Measurements from ENCODE around the gene CNPY3.
A peak's percentile ranks its signal among the peaks of the same experiment; 100 is the strongest.
"Not testable (repeated sequence)": the region's sequence is repeated elsewhere in the genome, so short reads cannot be mapped to it uniquely, and the experiment has no call there.

CNPY3 gene

DNA sequence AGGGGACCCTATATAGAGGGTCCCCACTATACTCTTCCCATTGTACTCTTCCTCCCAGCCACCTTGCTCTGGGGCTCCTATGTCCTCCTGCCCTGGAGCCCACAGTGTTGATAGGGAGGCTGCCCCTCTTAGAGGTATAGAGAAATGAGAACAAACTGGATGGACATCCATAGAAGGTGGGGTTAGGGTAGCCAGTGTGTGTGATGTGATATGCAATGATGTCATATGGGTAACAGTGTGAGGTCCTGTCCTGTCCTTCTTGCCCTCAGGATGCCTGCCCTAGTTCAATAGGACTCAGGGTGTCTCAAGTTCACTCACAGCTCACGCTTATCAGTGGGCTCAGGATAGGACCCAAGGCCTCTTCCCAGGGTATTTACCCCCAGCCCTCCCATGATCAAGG lies 13.0 kb upstream of the CNPY3 start:
- no peak for DNase-seq

DNA sequence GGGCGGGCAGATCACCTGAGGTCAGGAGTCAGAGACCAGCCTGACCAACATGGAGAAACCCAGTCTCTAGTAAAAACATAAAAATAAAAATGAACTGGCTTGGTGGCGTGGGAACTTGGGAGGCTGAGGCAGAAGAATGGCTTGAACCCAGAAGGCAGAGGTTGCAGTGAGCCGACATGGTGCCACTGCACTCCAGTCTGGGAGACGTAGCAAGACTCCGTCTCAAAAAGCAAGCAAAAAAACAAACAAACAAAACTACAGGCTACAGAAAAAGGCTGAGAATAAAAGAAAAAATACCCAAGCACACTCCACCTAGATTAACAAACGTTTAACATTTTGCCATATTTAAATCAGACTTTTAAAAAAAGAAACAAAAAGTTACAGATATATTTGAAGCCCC lies 7.5 kb upstream of the CNPY3 start:
- no peak for DNase-seq

DNA sequence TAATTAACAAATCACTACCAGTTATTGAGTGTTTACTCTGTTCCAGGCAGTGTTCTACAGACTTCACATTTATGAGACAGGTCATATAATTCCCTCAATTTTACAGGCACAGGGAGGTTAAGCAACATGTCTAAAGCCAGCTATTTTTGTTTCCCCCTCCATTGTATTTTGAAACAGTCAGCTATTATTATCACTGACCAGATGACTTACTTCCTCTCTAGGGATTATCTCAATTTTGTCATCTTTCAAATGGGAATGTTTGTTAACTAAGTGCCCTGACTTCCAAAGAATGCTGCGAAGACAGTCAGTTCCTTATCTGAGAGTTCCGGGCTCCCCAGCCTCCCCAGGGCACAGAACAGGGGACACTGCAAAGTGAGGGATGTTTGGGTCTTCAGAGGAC lies 5.6 kb upstream of the CNPY3 start:
- DNase-seq: no peak

DNA sequence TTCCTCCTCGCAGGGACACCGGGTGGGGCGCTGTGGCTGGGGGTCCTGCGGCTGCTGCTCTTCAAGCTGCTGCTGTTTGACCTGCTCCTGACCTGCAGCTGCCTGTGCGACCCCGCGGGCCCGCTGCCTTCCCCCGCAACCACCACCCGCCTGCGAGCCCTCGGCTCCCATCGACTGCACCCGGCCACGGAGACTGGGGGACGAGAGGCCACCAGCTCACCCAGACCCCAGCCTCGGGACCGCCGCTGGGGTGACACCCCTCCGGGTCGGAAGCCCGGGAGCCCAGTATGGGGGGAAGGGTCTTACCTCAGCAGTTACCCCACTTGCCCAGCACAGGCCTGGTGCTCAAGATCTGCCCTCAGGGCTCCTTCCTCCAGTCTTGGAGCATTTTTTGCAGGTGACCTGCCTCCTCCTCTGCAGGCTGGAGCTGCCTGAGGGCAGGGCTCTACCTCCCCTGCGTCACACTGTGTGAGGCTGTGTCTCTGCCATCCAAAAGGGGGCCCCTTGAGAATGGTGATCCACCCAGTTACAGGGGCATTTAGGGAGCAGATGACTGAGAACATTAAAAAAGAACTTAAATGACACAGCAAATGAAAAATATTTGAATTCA lies 3.9 kb upstream of the CNPY3 start:
- no peak for DNase-seq

DNA sequence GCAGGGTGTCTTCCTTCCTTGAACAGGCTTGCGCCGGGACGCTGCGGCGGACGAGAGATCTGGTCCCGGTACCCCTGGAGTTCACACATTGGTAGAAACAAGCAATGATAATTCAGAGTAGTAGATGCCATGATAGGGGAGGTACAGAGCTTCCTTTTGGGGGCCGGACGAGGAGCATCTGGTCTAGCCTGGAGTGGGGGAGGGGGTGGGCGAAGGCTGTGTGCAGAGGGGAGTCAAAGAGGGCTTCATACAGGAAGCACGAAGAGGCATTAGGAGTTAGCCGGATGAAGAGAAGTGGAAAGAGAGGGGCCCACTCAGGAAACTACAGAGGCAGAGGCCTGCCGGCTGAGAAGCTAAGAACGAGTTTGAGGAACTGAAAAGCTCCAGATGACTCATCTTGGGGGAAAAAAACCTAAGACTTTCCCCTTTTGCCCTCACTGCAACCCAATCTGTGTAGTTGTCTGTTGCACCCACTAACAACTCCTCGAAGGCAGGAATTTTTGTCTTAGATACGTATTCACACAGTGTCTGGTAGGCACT lies 611 bp downstream of the CNPY3 start:
- no peak for DNase-seq

DNA sequence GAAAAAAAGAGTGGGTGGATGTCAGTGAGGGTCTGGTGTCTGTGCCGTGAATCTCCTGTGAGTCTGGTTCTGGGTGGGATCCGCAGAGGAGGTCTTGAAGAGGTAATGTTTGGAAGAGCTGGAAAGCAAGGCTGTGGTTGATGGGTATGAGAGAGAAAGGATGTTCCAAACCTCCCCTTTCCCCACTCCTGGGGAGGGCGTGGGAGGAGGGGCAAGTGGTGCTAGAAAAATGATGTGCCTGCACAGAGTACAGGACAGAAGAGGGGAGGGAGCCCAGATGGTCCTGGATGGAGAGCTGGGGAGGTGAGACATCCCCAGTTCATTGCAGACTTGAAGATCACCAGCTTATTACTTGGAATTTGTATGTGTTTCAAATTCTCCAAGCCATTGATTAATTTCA lies 3.1 kb downstream of the CNPY3 start:
- DNase-seq: no peak

DNA sequence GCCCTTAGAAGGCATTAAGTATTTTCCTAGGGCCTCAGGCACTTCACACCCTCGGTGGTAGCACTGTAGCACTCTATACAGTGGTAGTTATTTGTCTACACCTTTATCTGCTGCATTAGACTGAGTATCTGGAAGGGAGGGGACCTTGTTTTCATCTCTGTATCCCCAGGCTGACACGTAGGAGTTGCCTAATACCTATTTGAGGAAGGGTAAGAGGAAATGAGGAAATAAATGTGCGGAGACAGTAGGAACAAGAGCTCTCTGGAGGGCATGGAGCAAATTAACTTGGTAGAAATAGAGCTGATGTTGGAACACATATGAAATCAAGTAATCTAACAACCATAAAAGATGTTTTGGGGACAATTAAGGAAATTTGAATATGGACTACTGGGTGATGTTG lies 3.9 kb downstream of the CNPY3 start:
- DNase-seq: no peak

DNA sequence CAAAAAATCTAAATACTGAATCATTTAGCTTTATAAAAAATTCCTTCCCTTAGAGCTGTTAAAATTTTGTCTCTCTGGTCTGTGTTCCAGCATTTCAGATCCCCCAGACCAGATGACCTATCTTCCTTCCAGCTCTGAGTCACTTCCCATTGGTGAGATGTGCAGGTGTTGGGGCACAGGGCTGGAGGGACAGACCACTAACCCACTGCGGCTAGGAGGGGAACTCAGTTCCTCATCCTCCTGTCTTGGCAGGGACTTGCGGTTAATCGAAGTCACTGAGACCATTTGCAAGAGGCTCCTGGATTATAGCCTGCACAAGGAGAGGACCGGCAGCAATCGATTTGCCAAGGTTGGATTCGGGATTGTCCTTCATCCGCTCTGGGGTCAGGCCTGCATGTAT lies 6.0 kb downstream of the CNPY3 start:
- no peak for DNase-seq

DNA sequence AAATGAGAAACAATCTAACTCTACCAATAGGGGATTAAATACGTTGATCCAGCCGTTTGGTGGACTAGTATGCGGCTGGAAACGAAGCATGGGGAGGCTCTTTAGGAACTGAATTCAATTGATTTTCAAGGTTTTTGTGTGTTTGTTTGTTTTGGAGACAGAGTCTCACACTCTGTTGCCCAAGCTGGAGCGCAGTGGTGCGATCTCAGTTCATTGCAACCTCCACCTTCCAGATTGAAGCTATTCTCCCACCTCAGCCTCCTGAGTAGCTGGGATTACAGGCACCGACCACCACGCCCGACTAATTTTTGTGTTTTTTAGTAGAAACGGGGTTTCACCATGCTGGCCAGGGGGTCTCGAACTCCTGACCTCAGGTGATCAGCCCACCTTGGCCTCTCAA lies 7.1 kb downstream of the CNPY3 start:
- DNase-seq: no peak

DNA sequence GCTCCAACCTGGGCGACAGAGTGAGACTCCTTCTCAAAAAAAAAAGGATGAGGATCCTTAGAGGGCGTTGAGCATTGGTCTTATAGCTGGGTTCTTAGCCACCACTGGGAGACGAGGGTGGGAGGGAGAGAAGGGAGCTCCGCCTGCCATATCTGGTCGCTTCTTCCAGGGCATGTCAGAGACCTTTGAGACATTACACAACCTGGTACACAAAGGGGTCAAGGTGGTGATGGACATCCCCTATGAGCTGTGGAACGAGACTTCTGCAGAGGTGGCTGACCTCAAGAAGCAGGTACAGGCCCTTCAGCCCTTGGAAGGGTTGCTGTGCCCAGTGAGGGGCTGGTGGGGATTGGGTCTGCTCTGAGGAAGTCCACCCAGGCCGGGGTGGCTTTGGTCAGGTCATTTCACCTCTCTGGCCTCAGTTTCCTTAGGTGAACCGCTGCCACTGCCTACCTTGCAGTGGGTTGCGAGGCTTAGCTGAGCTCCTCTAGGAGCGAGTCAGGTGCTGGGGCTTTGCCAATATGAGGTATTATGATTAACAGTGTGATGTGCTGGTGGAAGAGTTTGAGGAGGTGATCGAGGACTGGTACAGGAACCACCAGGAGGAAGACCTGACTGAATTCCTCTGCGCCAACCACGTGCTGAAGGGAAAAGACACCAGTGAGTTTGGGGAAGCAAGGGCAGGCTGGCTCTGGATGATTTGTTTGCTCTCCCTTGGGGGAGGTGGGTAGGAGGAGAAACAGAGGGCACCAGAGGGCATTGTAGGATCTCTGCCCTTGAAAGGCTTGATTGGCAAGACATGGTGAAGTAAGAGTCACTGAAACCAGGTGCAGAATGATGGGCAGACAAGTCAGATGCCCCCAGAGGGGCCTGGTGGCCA lies 8.5 kb downstream of the CNPY3 start:
- DNase-seq: no peak

DNA sequence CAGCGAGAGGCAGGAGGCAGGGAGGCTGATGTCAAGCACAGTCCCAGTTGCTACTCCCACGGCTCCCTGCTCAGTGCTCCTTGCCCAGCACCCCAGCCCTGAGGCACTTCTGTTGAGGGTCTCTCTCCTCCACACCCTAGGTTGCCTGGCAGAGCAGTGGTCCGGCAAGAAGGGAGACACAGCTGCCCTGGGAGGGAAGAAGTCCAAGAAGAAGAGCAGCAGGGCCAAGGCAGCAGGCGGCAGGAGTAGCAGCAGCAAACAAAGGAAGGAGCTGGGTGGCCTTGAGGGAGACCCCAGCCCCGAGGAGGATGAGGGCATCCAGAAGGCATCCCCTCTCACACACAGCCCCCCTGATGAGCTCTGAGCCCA lies 9.1 kb downstream of the CNPY3 start:
- DNase-seq: no peak

DNA sequence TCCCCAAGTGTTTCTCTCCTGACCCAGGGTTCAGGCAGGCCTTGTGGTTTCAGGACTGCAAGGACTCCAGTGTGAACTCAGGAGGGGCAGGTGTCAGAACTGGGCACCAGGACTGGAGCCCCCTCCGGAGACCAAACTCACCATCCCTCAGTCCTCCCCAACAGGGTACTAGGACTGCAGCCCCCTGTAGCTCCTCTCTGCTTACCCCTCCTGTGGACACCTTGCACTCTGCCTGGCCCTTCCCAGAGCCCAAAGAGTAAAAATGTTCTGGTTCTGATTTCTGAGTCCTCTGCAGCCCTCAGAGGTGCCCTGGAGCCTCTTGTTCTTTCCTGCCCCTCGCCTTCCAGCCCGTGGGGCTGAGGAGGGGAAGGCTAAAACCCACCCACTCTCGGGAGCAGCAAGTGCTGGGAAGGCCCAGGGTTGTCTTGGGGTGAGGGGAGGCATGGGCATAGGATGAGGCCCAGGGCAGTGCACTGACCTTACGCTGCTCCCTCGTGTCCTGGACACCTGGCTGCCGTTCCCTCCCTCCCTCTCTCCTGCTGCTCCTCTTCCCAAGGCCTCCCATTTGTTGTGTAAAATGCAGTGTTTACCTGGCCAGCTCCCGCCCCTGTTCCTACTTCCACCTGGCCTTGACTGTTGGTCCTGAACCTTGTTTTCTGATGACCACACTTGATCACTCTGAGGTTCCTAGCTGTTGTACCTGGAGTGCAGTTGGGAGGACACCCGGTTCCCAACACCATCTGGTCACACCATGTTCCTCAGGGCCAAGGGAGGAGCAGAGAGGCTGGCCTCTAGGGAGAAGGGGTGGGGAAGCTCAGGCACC lies 9.9 kb downstream of the CNPY3 start:
- DNase-seq: no peak

DNA sequence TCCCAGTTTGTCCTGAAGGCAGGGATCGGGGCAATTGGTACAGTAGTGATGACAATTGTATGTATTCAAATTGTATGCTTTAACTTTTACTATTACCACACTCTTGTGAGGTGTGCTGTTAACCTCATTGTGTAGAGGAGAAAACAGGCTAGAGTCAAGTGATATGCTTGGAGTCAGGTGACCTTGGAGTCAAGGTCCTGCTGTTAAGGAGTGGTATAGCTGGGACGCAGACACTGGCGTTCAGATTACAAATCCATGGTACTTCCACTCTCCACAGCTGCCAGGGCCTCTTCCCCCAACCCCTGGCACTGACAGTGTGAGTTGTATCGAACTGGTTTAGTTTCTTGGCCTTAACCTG lies 10.5 kb downstream of the CNPY3 start:
- DNase-seq: no peak

DNA sequence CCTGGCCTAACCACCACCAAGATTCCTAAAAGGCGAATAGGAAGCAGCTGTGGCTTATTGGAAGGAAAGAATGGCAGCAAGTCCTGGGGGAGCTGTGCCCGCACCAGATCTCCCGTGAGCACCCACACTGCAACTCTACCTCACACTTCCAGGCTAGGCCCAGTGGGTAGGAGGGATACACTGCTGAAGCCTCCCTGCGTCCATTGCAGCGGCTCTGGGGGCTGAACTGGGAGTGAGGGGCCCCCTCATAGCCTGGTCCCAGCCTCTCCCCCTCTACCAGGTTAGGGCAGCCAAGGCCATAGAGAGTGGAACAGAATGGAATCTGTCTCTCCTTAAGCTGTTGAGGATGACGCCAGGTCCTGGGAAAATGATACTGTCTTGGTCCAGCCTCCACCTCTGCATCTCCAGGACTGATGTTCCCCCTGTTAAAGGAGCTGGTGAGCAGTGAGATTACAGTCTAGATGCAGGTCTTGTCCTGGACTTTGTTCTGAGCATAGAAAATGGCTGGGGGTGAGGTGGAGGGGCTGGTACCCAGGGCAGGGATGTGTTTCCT lies 11.3 kb downstream of the CNPY3 start:
- DNase-seq: no peak

DNA sequence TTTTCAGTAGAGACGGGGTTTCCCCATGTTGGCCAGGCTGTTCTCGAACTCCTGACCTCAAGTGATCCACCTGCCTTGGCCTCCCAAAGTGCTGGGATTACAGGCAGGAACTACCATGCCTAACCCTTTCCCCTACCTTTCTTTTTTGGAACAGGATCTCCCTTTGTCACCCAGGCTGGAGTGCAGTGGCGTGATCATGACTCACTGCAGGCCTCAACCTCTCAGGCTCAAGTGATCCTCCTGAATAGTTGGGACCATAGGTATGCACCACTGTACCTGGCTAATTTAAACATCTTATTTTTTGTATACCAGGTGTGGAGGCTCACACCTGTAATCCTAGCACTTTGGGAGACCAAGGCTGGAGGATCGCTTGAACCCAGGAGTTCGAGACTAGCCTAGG lies 12.1 kb downstream of the CNPY3 start:
- DNase-seq: not testable (repeated sequence)

DNA sequence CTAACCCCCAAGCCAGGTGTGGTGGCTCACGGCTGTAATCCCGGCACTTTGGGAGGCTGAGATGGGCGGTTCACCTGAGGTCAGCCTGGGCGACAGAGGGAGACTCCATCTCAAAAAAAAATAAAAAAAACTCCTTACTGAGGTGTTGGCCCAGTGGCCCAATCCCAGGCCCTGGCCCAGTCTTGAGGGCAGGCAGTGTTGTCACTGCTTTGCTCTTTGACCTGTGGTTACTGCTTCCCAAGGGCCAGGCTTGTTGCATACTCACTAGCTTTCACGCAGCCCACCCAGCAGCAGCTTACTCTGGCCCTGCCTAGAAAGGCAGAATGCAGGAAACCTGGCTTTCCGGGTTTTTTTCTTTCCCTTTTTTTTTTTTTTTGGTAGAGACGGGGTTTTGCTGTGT lies 13.2 kb downstream of the CNPY3 start:
- no peak for DNase-seq

DNA sequence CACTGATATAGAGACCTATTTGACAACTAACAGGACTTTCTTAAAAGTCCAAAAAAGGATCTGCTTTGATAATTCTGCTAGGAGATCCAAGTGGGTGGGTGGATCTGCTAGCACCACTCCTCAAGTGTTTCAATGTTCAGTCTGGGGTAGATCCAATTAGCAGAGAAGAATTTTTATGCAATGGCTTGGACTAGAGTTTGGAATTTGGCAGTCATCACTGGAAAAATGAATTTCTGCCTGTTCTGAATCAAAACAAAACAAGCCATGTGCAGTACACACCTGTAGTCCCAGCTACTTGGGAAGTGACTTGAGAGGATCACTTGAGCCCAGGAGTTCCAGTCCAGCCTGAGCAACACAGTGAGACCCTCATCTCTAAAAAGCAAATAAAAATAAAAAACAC lies 18.7 kb downstream of the CNPY3 start:
- DNase-seq: no peak

DNA sequence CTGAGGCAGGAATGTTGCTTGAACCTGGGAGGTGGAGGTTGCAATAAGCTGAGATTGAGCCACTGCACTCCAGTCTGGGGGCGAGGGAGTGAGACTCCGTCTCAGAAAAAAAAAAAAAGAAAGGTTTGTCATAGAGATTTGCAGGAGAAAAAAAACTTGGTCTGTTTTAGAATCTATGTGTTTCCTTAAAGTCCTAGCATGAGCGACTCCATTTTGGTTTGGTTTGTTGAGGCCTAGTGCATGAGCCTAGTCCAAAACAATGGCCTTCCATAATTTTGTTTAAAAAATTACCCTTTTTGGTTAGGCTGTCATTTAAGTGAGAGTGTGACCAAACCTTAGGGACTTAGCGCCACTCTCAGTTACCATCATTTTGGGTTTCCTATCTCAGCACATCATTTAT lies 23.1 kb downstream of the CNPY3 start:
- no peak for DNase-seq

DNA sequence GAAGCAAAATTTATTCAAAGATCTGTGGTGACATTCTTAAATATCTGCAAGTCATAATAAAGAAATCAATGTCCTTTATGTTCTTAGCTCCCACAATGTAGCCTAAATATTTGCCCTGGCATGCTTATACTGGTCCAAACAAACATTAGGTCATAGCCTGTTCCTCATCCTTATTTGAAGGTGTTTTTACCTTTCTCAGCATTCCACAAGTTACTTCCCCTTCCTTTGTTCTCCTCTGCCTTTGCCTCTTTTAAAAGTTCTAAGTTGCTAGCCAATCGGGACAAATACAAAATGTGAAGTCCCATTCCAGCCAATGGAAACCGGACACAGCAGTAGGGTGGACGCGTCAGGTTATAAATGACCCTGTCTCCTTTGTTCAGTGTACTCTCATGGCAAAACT lies 25.1 kb downstream of the CNPY3 start:
- not testable (repeated sequence) for DNase-seq

DNA sequence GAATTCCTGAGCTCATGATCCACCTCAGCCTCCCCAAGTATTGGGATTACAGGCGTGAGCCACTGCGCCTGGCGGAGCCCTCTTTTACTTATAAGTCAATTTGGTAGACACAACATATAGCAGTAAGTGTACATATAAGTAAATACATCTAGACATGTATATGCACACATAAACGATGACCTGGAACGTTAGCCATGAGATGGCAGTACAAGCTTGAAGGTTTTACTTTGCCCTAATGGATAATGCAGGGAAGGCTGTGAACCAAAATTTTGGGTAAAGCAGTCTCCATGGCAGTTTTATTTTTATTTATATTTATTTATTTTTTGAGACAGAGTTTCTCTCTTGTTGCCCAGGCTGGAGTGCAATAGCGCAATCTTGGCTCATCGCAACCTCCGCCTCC lies 28.8 kb downstream of the CNPY3 start:
- no peak for DNase-seq

DNA sequence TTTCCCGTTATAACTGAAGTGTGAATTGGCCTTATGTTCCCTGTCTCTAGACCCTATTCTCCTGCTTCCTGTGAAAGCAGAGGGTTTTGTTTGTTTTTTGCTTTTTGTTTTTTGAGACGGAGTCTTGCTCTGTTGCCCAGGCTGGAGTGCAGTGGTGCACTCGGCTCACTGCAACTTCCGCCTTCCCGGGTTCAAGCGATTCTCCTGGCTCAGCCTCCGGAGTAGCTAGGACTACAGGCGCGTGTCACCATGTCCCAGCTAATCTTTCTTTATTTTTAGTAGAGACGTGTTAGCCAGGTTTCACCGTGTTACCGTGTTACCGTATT lies 30.6 kb downstream of the CNPY3 start:
- DNase-seq: no peak

DNA sequence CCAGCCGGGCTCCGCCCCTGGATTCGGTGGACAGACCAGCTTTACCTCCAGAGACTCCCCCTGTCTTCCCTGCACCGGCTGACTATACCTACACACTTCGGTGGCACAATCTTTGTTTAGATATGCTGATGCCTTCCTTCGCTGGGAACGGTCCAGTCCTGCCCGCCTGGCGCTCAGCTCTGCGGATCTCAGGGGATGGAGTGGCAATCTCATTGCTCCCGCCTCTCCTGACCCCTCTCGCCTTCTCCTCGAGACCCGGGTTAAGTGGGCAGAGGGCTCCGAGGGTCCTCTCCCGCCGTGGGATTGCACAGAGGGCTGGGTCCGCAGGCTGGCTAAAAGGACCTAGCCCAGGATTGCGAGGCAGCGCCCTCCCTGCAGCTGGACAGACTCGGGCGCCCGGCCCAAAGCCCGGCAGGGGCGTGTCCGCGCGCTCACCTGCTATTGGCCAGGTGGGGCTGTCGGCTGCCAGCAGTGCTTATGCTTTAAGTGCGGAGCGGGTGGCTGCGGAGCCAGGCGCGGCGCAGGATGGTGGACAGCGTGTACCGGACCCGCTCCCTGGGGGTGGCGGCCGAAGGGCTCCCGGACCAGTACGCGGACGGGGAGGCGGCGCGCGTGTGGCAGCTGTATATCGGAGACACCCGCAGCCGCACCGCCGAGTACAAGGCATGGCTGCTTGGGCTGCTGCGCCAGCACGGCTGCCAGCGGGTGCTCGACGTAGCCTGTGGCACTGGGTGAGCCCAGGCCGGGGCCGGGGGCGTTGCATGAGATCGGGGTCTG lies 31.2 kb downstream of the CNPY3 start, which contains the start of gene GNMT:
Gene GNMT, plus strand, starts transcription at position 512 of the 777 bp plus-strand sequence. Its CDS starts 14 bp downstream, at position 526.
- peak; percentile 31 for DNase-seq

DNA sequence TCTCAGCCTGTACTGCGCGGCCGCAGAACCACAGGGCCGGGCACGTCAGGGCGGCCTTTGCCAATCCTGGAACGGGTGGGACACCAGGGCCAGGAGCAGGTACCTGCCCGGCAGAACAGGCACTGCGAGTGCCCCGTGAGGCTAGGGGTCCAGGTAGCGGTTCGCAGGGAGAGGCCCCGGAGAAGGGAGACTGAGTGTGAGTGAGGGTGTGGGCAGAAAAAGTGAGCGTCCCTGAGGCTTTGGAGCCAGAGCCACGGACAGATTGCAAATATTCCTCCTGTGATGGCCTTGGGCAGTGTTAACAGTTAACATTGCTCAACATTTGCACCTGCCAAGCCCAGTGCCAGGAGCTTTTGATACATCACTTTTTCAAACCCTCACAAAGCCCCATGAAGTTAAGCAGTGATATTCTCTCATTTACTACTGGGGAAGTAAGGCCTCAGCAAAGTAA lies 31.8 kb downstream of the CNPY3 start:
- DNase-seq: no peak

Measured in activated gamma-delta T cell treated with Interleukin-2 at 50 U/mL for 16 hours (primary cell).